Endothelial cell of umbilical vein (primary cell): ENCODE results near the gene CCDC190. TPM values are rescaled to one million over a fixed set of nuclear protein-coding genes. Genes with fewer than 3 reads are reported as not detected.

Experiments used
- BruUV-seq: library from RNA; stranded (reverse); fragments of 400-500 nt; replicated peaks from 2 replicates; lab custom pipeline; 2021; lab: Mats Ljungman, UMichigan
- CTCF ChIA-PET: fragments of 300-600, 350-600 bp; sonication (Branson Sonifier 250); formaldehyde crosslinking; loops from one replicate; lab custom pipeline; 2021; ENCODE audit warnings: antibody characterized with exemption, inconsistent platforms; lab: Charles Lee
- POLR2A ChIA-PET: fragments of 300-600, 350-600 bp; sonication (Branson Sonifier 250); formaldehyde crosslinking; loops from one replicate; lab custom pipeline; 2021; ENCODE audit warnings: antibody characterized with exemption, inconsistent platforms; lab: Charles Lee
- DNase-seq: peaks from one replicate; pipeline ENCODE4 v3.0.0-alpha.2; 2011; ENCODE audit warnings: low read depth, low spot score
- FAIRE-seq: peaks from 2 replicates; lab custom pipeline; 2011; peaks lifted over from hg19 to GRCh38; lab: Jason Lieb, UNC
- H2AFZ ChIP-seq: 2 replicates; pipeline ENCODE4 v1.6.0; 2012; ENCODE audit warnings: low read depth, low read length, control low read depth, inconsistent platforms
- H3K27ac ChIP-seq: 2 replicates; pipeline ENCODE4 v1.5.1; 2011; ENCODE audit warnings: low read depth, mild to moderate bottlenecking, control low read depth, low read length, moderate library complexity; ENCODE audit not compliant: insufficient read depth
- H3K27me3 ChIP-seq, 2 experiments: 2 replicates each; pipeline versions ENCODE4 v1.6.0 to v1.6.1; 2011; ENCODE audit warnings: low read length in 2 of 2, mixed read lengths in 1 of 2; ENCODE audit not compliant: control insufficient read depth in 2 of 2, insufficient read depth in 2 of 2
- H3K36me3 ChIP-seq, 2 experiments: 2 replicates in 1 of 2; 3 replicates in 1 of 2; pipeline ENCODE4 v1.5.1; 2011; ENCODE audit warnings: low read length in 2 of 2, mild to moderate bottlenecking in 1 of 2, moderate library complexity in 1 of 2; ENCODE audit not compliant: control insufficient read depth in 2 of 2, insufficient read depth in 2 of 2; ENCODE audit errors: extremely low read depth in 1 of 2
- H3K4me1 ChIP-seq: 3 replicates; pipeline ENCODE4 v1.5.1; 2011; ENCODE audit warnings: mild to moderate bottlenecking, low read length; ENCODE audit not compliant: control insufficient read depth, insufficient read depth; ENCODE audit errors: extremely low read depth
- H3K4me2 ChIP-seq: 2 replicates; pipeline ENCODE4 v1.6.1; 2011; ENCODE audit warnings: low read length, control low read depth, mixed read lengths; ENCODE audit not compliant: insufficient read depth
- H3K4me3 ChIP-seq, 3 experiments: fragments of 200-600 bp in 1 of 3; sonication (generic), shearing (Covaris generic) in 1 of 3; replicated peaks in 1 of 3; 2 replicates each; pipeline ENCODE4 v1.5.1; 2011 to 2016; ENCODE audit warnings: control low read depth in 3 of 3, low read length in 3 of 3, mild to moderate bottlenecking in 2 of 3, inconsistent platforms in 1 of 3, low read depth in 1 of 3, moderate library complexity in 1 of 3; ENCODE audit not compliant: insufficient read depth in 1 of 3
- H3K79me2 ChIP-seq: 2 replicates; pipeline ENCODE4 v1.6.0; 2012; ENCODE audit warnings: low read length, inconsistent platforms; ENCODE audit not compliant: control insufficient read depth, insufficient read depth
- H3K9ac ChIP-seq: replicated peaks from 2 replicates; pipeline ENCODE3; 2011; ENCODE audit warnings: low read length, control low read depth; ENCODE audit not compliant: insufficient read depth; ENCODE audit errors: extremely low read depth
- H3K9me1 ChIP-seq: replicated peaks from 3 replicates; pipeline ENCODE4 v1.6.0; 2011; ENCODE audit warnings: mild to moderate bottlenecking, low read length; ENCODE audit not compliant: control insufficient read depth, insufficient read depth; ENCODE audit errors: extremely low read depth
- H3K9me3 ChIP-seq: replicated peaks from 2 replicates; pipeline ENCODE4 v1.5.1; 2012; ENCODE audit warnings: low read length, inconsistent platforms; ENCODE audit not compliant: control insufficient read depth, insufficient read depth
- H4K20me1 ChIP-seq: replicated peaks from 2 replicates; pipeline ENCODE3; 2011; ENCODE audit warnings: mild to moderate bottlenecking, low read length; ENCODE audit not compliant: control insufficient read depth, insufficient read depth; ENCODE audit errors: extremely low read depth
- CTCF ChIP-seq, 2 donors: IDR thresholded peaks; 1 replicate in 1 of 2; 2 replicates in 1 of 2; pipeline ENCODE4 v1.5.1; 2011; ENCODE audit warnings: low read length in 2 of 2, mild to moderate bottlenecking in 2 of 2, moderate library complexity in 2 of 2, control low read depth in 1 of 2, inconsistent platforms in 1 of 2, low read depth in 1 of 2; ENCODE audit not compliant: insufficient read depth in 1 of 2; ENCODE audit errors: extremely low read depth in 1 of 2
- EZH2 ChIP-seq: IDR thresholded peaks from 2 replicates; pipeline ENCODE4 v1.6.1; 2012; ENCODE audit warnings: borderline replicate concordance, low read depth, mild to moderate bottlenecking, moderate library complexity, low read length, inconsistent platforms; ENCODE audit not compliant: severe bottlenecking
- FOS ChIP-seq: IDR thresholded peaks from 2 replicates; pipeline ENCODE4 v1.6.1; 2011; ENCODE audit warnings: mild to moderate bottlenecking, low read length, moderate library complexity, borderline replicate concordance; ENCODE audit not compliant: insufficient read depth
- GATA2 ChIP-seq: IDR thresholded peaks from 2 replicates; pipeline ENCODE4 v1.7.0; 2011; ENCODE audit warnings: low read depth, mild to moderate bottlenecking, moderate library complexity, mixed read lengths, low read length; ENCODE audit not compliant: insufficient read length, insufficient read depth
- JUN ChIP-seq: IDR thresholded peaks from 2 replicates; pipeline ENCODE4 v1.6.1; 2011; ENCODE audit warnings: borderline replicate concordance, low read depth; ENCODE audit not compliant: insufficient read length, insufficient read depth
- MYC ChIP-seq: IDR thresholded peaks from one replicate; pipeline ENCODE4 v1.6.1; 2011; ENCODE audit warnings: mild to moderate bottlenecking, low read depth, low read length
- POLR2A ChIP-seq: IDR thresholded peaks from 2 replicates; pipeline ENCODE4 v1.6.1; 2012; ENCODE audit warnings: low read depth, mild to moderate bottlenecking, control low read depth, low read length
- POLR2AphosphoS5 ChIP-seq: IDR thresholded peaks from 2 replicates; pipeline ENCODE4 v1.6.1; 2012; ENCODE audit warnings: low read depth, mild to moderate bottlenecking, control low read depth, low read length, moderate library complexity; ENCODE audit not compliant: insufficient read depth
- dilution Hi-C: fragments of 300-500 bp; cut with MboI; formaldehyde crosslinking; loops from one replicate; pipeline ENCODE4 v1.15.0; 2019; ENCODE audit warnings: low sequenced_read_pairs; ENCODE audit not compliant: extremely low pct_ligation_motif_present
- intact Hi-C: fragments of 100-400 bp; cut with micrococcal nuclease; formaldehyde crosslinking; loops from one replicate; pipeline ENCODE4 v1.10.0; 2022
- polyA plus RNA-seq, 4 experiments: library from polyadenylated mRNA; depleted of rRNA in 3 of 4; stranded (reverse) in 3 of 4; unstranded in 1 of 4; fragments of >200 nt; gene quantifications; 2 replicates each; pipeline versions ENCODE4 v1.2.1 to v1.2.3, GENCODE V29; 2011 to 2012; ENCODE audit warnings: missing spikeins in 1 of 4
- total RNA-seq: library from RNA; stranded (reverse); gene quantifications from 2 replicates; pipeline ENCODE4 v1.2.3, GENCODE V29; 2021
- TF ChIP-seq, protein P1 (sequence below): IDR thresholded peaks from 2 replicates; pipeline ENCODE4 v1.6.1; 2011; ENCODE audit not compliant: insufficient read depth, insufficient read length

Gene CCDC190
- total and polyA plus RNA-seq, 2 donors (not counting 3 experiments of a cell fraction or from before 2014, with no cell fraction given), result 3.7 to 9.0 TPM

DNA sequence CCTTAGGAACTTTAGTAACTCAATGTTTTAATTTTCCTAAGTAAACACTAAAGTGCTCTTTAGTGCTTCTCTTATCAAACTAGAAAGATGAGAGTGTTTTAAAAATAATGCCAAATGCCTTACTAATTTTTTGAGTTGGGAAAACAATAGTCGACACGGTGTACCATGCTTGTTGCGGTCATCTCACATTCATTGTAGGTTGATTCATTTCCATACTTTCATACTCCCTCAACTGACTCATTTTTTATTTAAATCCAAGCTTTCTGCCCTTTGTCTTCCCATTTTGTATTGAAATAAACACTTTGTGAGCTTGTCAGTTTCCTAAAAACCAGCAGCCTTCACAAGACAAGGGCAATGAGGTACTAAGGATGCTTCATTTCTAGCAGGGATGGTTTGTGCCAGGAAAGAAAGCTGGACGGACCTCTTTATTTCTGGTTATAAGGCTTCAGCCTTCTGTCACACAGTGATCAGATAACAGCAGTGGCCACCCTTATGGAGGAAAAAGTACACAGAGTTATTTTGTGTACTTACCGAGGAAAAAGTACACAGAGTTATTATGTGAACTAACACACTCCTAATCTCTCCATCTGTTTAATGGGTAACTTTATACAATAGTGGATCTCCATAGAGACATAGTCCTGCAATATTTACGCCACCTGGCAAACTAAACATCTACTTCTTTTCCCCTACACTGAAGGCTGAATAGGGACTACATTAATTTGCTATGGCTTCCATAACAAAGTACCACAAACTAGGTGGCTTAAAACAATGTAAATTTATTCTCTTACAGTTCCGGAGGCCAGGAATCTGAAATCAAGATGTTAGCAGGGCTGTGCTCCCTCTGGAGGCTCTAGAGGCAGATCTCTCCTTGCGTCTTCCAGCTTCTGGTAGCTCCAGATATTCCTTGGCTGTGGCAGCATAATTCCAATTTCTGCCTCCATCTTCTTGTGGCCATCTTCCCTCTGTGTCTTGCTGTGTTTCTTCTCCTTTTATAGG lies 13.0 kb upstream of the CCDC190 start:
- intact Hi-C loops (loop anchor here (1.0 to 5.0 kb wide), 3 partner anchors 20 to 1683 kb away; partner anchors contain the start of genes PBX1 and RGS4), dilution Hi-C loops (loop anchor here (25.0 kb wide), 1 partner anchor 188 kb away; the partner anchor contains the start of gene RGS4)
- Histone ChIP-seq H3K27me3 (no peaks in the 10 kb centered on the region), H3K79me2 (no peaks in the 10 kb centered on the region), H2AFZ (peak overlapping the region; percentile 59), H3K9ac (peak overlapping the region; percentile 78), H3K9me3 (no peaks in the 10 kb centered on the region), H4K20me1 (no peaks in the 10 kb centered on the region), H3K27ac (peak overlapping the region; percentile 90), H3K4me3 (no peak overlapping the region), H3K4me1 (peaks cover 27% of the 10 kb centered on the region), H3K36me3 (no peaks in the 10 kb centered on the region), H3K4me2 (peak overlapping the region; percentile 64), H3K9me1 (no peaks in the 10 kb centered on the region)
- DNase-seq, result peak; percentile 74
- peak; percentile 11 for TF ChIP-seq POLR2A
- no peak for TF ChIP-seq EZH2
- peak; percentile 32 for TF ChIP-seq JUN
- TF ChIP-seq CTCF (IDR thresholded peaks at IDR 0.05; ENCODE audit: extremely low read depth in 1 of 2, insufficient read depth in 1 of 2, low read depth in 1 of 2, low read length in 2 of 2), result peak; percentile 16 to 21
- TF ChIP-seq POLR2AphosphoS5, result peak; percentile 46
- peak; percentile 94 for TF ChIP-seq FOS
- peak; percentile 75 for TF ChIP-seq GATA2
- TF ChIP-seq, protein P1, sequence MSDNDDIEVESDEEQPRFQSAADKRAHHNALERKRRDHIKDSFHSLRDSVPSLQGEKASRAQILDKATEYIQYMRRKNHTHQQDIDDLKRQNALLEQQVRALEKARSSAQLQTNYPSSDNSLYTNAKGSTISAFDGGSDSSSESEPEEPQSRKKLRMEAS, result no peak
- no peak for TF ChIP-seq MYC
- peak; percentile 75 for FAIRE-seq
- ChIA-PET POLR2A (interaction anchor here (0.5 to 1.9 kb wide), 4 partner anchors 16 to 302 kb away, joined by 4 to 10 read pairs (median 8); no protein-coding TSS in a partner anchor), CTCF (interaction anchor here (0.7 to 3.3 kb wide), 14 partner anchors 11 to 516 kb away, joined by 3 to 80 read pairs (median 6); partner anchors contain the start of genes CCDC190 and RGS4)
- BruUV-seq, result TSS peak; percentile 90
